K562 (cell line): ENCODE data around the gene SVIP. TPM values are rescaled to one million over a fixed set of nuclear protein-coding genes. Genes with fewer than 3 reads are reported as not detected.

Source experiments
- ATAC-seq: fragments of 200-7000 bp; cut with Tn5 transposase; 3 replicates; pipeline ENCODE4 v1.9.1; 2020; ENCODE audit warnings: moderate library complexity
- BruUV-seq: library from RNA; stranded (reverse); fragments of 400-500 nt; replicated peaks from 2 replicates; lab custom pipeline; 2021; lab: Mats Ljungman, UMichigan
- CTCF ChIA-PET: fragments of 300-600 bp; formaldehyde crosslinking; extraction: SDS; loops from one replicate; lab custom pipeline; 2021; ENCODE audit warnings: low intra/inter-chr PET ratio; lab: Yijun Ruan, JAX
- POLR2A ChIA-PET: fragments of 300-600, 350-650 bp; sonication (Branson Sonifier 250); formaldehyde crosslinking; extraction: SDS; loops from one replicate; lab custom pipeline; 2021; ENCODE audit warnings: antibody characterized with exemption, inconsistent platforms; lab: Yijun Ruan, JAX
- DNase-seq, 4 experiments: peaks; one replicate each; pipeline versions ENCODE4 v3.0.0 to v3.0.0-alpha.2; 2011 to 2018; ENCODE audit warnings: low spot score in 3 of 4, mixed read lengths in 3 of 4; ENCODE audit errors: extremely low read depth in 1 of 4
- FAIRE-seq: peaks from 2 replicates; lab custom pipeline; 2011; peaks lifted over from hg19 to GRCh38; lab: Jason Lieb, UNC
- H2AFZ ChIP-seq: 2 replicates; pipeline ENCODE4 v1.6.0; 2011; ENCODE audit warnings: low read depth, low read length, control low read depth, inconsistent platforms
- H3K27ac ChIP-seq: fragments of 200-600 bp; 3 replicates; pipeline ENCODE4 v1.8.0; 2011; ENCODE audit warnings: low read depth, mild to moderate bottlenecking, control low read depth, inconsistent platforms, low read length, moderate library complexity, mixed read lengths; ENCODE audit errors: extremely low read depth
- H3K27me3 ChIP-seq, 2 experiments: fragments of 300-600 bp in 1 of 2; 2 replicates in 1 of 2; 3 replicates in 1 of 2; pipeline versions ENCODE4 v1.6.0 to v1.8.0; 2011; ENCODE audit warnings: inconsistent platforms in 2 of 2, low read length in 2 of 2, mild to moderate bottlenecking in 1 of 2, mixed read lengths in 1 of 2, moderate library complexity in 1 of 2; ENCODE audit not compliant: control insufficient read depth in 2 of 2, insufficient read depth in 2 of 2
- H3K36me3 ChIP-seq: fragments of 300-600 bp; 3 replicates; pipeline ENCODE4 v1.8.0; 2011; ENCODE audit warnings: mild to moderate bottlenecking, low read length, inconsistent platforms; ENCODE audit not compliant: control insufficient read depth, insufficient read depth
- H3K4me1 ChIP-seq, 2 experiments: fragments of 200-600 bp in 1 of 2; replicated peaks in 1 of 2; 2 replicates in 1 of 2; 3 replicates in 1 of 2; pipeline versions ENCODE4 v1.5.1 to v1.8.0; 2011; ENCODE audit warnings: inconsistent platforms in 2 of 2, low read length in 2 of 2, mild to moderate bottlenecking in 1 of 2, mixed read lengths in 1 of 2, moderate library complexity in 1 of 2; ENCODE audit not compliant: control insufficient read depth in 2 of 2, insufficient read depth in 2 of 2
- H3K4me2 ChIP-seq: 2 replicates; pipeline ENCODE4 v1.6.1; 2011; ENCODE audit warnings: low read length, control low read depth, inconsistent platforms, mixed read lengths; ENCODE audit not compliant: insufficient read depth
- H3K4me3 ChIP-seq: fragments of 200-600 bp; sonication (generic), shearing (Covaris generic); 2 replicates; pipeline ENCODE4 v1.5.1; 2016; ENCODE audit warnings: control low read depth, inconsistent platforms
- H3K79me2 ChIP-seq: fragments of 200-600 bp; 3 replicates; pipeline ENCODE4 v1.8.0; 2011; ENCODE audit warnings: low read length, inconsistent platforms; ENCODE audit not compliant: control insufficient read depth, insufficient read depth
- H3K9ac ChIP-seq, 2 experiments: 2 replicates each; pipeline versions ENCODE4 v1.6.0 to v1.6.1; 2011; ENCODE audit warnings: low read depth in 2 of 2, low read length in 2 of 2, control low read depth in 1 of 2, inconsistent platforms in 1 of 2, mild to moderate bottlenecking in 1 of 2, mixed read lengths in 1 of 2; ENCODE audit not compliant: insufficient read depth in 1 of 2
- H3K9me1 ChIP-seq: one replicate; pipeline ENCODE4 v1.6.0; 2011; ENCODE audit warnings: inconsistent platforms, mild to moderate bottlenecking, low read length, moderate library complexity; ENCODE audit not compliant: control insufficient read depth, insufficient read depth
- H3K9me3 ChIP-seq: replicated peaks from 2 replicates; pipeline ENCODE4 v1.5.1; 2011; ENCODE audit warnings: low read depth, low read length, inconsistent platforms; ENCODE audit not compliant: control insufficient read depth, insufficient read depth
- H4K20me1 ChIP-seq: replicated peaks from 2 replicates; pipeline ENCODE4 v1.6.1; 2011; ENCODE audit warnings: low read length, inconsistent platforms, mixed read lengths; ENCODE audit not compliant: control insufficient read depth, insufficient read depth
- GTF3C2 ChIP-seq: IDR thresholded peaks from 3 replicates; pipeline ENCODE4 v1.6.1; 2011; ENCODE audit warnings: borderline replicate concordance, mild to moderate bottlenecking, moderate library complexity; ENCODE audit not compliant: insufficient read length; ENCODE audit errors: extremely low read depth
- MAFG ChIP-seq: fragments of 450-650 bp; conservative IDR thresholded peaks from 2 replicates; pipeline ENCODE4 v1.6.1; 2016; ENCODE audit warnings: missing genetic modification characterization, missing compliant biosample characterization
- NFE2 ChIP-seq: IDR thresholded peaks from 2 replicates; pipeline ENCODE4 v1.6.1; 2014; ENCODE audit warnings: antibody characterized with exemption, low read depth
- REST ChIP-seq, 2 experiments: fragments of 450-650 bp; formaldehyde crosslinking in 1 of 2; IDR thresholded peaks; 2 replicates each; pipeline versions ENCODE4 v1.4.0 to v1.6.1; 2014 to 2020; ENCODE audit warnings: mild to moderate bottlenecking in 2 of 2, borderline replicate concordance in 1 of 2, low read depth in 1 of 2
- ZNF232 ChIP-seq: sonication (generic); formaldehyde crosslinking; IDR thresholded peaks from 2 replicates; pipeline ENCODE4 v1.8.0; 2022; ENCODE audit warnings: mild to moderate bottlenecking, missing genetic modification reagents
- ZNF316 ChIP-seq: fragments of 450-650 bp; IDR thresholded peaks from 2 replicates; pipeline ENCODE4 v1.6.1; 2016
- ZNF507 ChIP-seq: conservative IDR thresholded peaks from 2 replicates; pipeline ENCODE4 v1.6.1; 2017; ENCODE audit warnings: missing genetic modification characterization, missing compliant biosample characterization
- in situ Hi-C: fragments of 300-500 bp; cut with MboI; formaldehyde crosslinking; loops from 4 replicates; pipeline ENCODE4 v1.15.0; 2018; ENCODE audit warnings: inconsistent platforms, mixed read lengths
- intact Hi-C: fragments of 100-400 bp; cut with micrococcal nuclease; formaldehyde crosslinking; loops from 2 replicates; pipeline ENCODE4 v1.14.2; 2022
- polyA plus RNA-seq, 8 experiments: library from polyadenylated mRNA; depleted of rRNA in 4 of 8; stranded (reverse) in 5 of 8; unstranded in 3 of 8; fragments of >200 nt; fragmentation: Nextera tagmentation in 2 of 8; fragmentation: Illumina TruSeq in 1 of 8; extraction: Ambion mirVana in 2 of 8; extraction: Trizol in 1 of 8; gene quantifications; 2 replicates each; pipeline versions ENCODE4 v1.2.1 to v1.2.3, GENCODE V29; 2011 to 2014; ENCODE audit warnings: inconsistent platforms in 1 of 8, missing spikeins in 1 of 8
- total RNA-seq, 7 experiments: library from RNA; depleted of rRNA in 6 of 7; stranded (reverse); fragments of >200 nt in 6 of 7; fragmentation: Illumina TruSeq in 2 of 7; extraction: Trizol in 2 of 7; gene quantifications; 2 replicates each; pipeline versions ENCODE4 v1.2.1 to v1.2.3, GENCODE V29; 2011 to 2021; ENCODE audit warnings: low replicate concordance in 1 of 7

The SVIP gene
- total and polyA plus RNA-seq, 9 of the 15 experiments (the other 6 are each of a cell fraction or from before 2014, with no cell fraction given), result 17.9 to 62.5 (median 47.5) TPM

DNA sequence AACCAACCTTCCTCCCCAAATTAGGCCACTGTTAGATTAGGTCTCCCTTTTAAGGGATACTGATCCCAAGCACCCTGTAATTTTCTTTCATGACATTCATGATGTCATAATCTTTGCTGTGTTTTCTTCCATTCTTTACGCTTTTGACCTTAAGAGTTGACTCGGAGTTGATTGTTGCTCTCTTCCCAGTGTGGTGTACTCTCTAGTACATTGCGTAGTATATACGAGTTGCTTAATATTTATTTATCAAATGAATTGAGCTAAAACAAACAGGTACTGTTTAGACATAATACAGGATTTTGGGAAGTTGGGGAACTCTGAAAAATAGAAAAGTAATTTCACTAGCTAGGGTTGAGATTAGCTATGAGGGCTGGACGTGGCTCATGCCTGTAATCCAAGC is 49.8 kb downstream of the SVIP start (continued):
- no peak for TF ChIP-seq GTF3C2

- CTCF ChIA-PET, result interaction anchor here (0.6 to 1.3 kb wide), 2 partner anchors 107 to 443 kb away, joined by 3 to 7 read pairs; no protein-coding TSS in a partner anchor
- in situ Hi-C loops, result loop anchor here (10.0 kb wide), 1 partner anchor 444 kb away; the partner anchor contains the start of gene SLC17A6
- TF ChIP-seq ZNF232 (CRISPR knock-in tag) (no peak), REST (IDR thresholded peaks at IDR 0.05; ENCODE audit: borderline replicate concordance) (peak; percentile 46; the same call in 1 of the 2 replicates), REST (CRISPR knock-in tag; IDR thresholded peaks at IDR 0.05; ENCODE audit: low read depth) (no peak), MAFG (tag) (peak; percentile 79), NFE2 (peak; percentile 41; the same call in 1 of the 2 replicates), ZNF507 (tag) (no peak), ZNF316 (peak; percentile 71)
Measured at GRCh38 chr11:22778642-22779041, 51.0 kb downstream of the SVIP start.

More at GRCh38 chr11:22778642-22779041, 51.0 kb downstream of the SVIP start:
- Histone ChIP-seq H3K9me3 (no peaks in the 10 kb centered on the region), H3K9me1 (no peaks in the 10 kb centered on the region), H3K79me2 (no peaks in the 10 kb centered on the region), H3K9ac (no peak overlapping the region), H2AFZ (no peak overlapping the region), H3K27ac (no peak overlapping the region), H3K4me2 (no peak overlapping the region), H3K4me1 (no peaks in the 10 kb centered on the region), H3K27me3 (no peaks in the 10 kb centered on the region), H3K36me3 (no peaks in the 10 kb centered on the region), H4K20me1 (no peaks in the 10 kb centered on the region), H3K4me3 (no peak overlapping the region)
- ATAC-seq (peak; percentile 76), DNase-seq (no peak), FAIRE-seq (no peak)
- POLR2A ChIA-PET, result interaction anchor here (1.1 kb wide), 1 partner anchor 9 kb away, joined by 3 read pairs; no protein-coding TSS in a partner anchor
- no TSS peak for BruUV-seq
- intact Hi-C loops, result loop anchor here (2.0 kb wide), 2 partner anchors 108 to 446 kb away; no protein-coding TSS in a partner anchor
